Thymus (tissue), 11 donors: ENCODE data around the gene WSCD2. TPM values are rescaled to one million over a fixed set of nuclear protein-coding genes. Genes with fewer than 3 reads are reported as not detected.

ENCODE experiments used
- DNase-seq, 9 donors: peaks; one replicate each; pipeline ENCODE4 v3.0.0-alpha.2; 2013; ENCODE audit warnings: low spot score in 9 of 9, low read depth in 6 of 9, missing footprints in 1 of 9
- H3K27ac ChIP-seq, 2 donors: one replicate each; pipeline ENCODE4 v1.5.1; 2013; ENCODE audit warnings: control low read depth in 1 of 2, low read depth in 1 of 2, low read length in 1 of 2, mild to moderate bottlenecking in 1 of 2, moderate library complexity in 1 of 2
- H3K27me3 ChIP-seq, 2 donors: one replicate each; pipeline ENCODE4 v1.5.1; 2013; ENCODE audit warnings: low read length in 1 of 2; ENCODE audit not compliant: control insufficient read depth in 2 of 2, insufficient read depth in 1 of 2
- H3K36me3 ChIP-seq, 2 donors: one replicate each; pipeline ENCODE4 v1.5.1; 2013; ENCODE audit warnings: low read length in 1 of 2, mild to moderate bottlenecking in 1 of 2, moderate library complexity in 1 of 2; ENCODE audit not compliant: control insufficient read depth in 2 of 2, insufficient read depth in 2 of 2
- H3K4me1 ChIP-seq, 2 donors: one replicate each; pipeline ENCODE4 v1.5.1; 2013; ENCODE audit warnings: low read length in 2 of 2; ENCODE audit not compliant: control insufficient read depth in 2 of 2, insufficient read depth in 2 of 2
- H3K4me3 ChIP-seq, 2 donors: one replicate each; pipeline ENCODE4 v1.5.1; 2013; ENCODE audit warnings: low read length in 2 of 2, control low read depth in 1 of 2, mild to moderate bottlenecking in 1 of 2
- H3K9me3 ChIP-seq, 2 donors: one replicate each; pipeline ENCODE4 v1.5.1; 2013; ENCODE audit warnings: low read length in 1 of 2, mild to moderate bottlenecking in 1 of 2; ENCODE audit not compliant: control insufficient read depth in 2 of 2, insufficient read depth in 1 of 2
- WGBS: extraction: QIAGEN DNeasy Blood & Tissue Kit; methylation state at CpG from one replicate; pipeline ENCODE4 v1.1.7; 2013; 5-methylcytosine and 5-hydroxymethylcytosine counted together
- polyA plus RNA-seq: library from polyadenylated mRNA; stranded (reverse); fragments of 200-250 nt; gene quantifications from one replicate; pipeline ENCODE4 v1.2.3, GENCODE V29; 2013
- total RNA-seq: library from RNA; stranded (reverse); fragments of 120-200 nt; gene quantifications from one replicate; pipeline ENCODE4 v1.2.4, GENCODE V29; 2013
- donor health status: healthy.

The WSCD2 gene
- total and polyA plus RNA-seq, 2 donors = 0.02 to 0.33 TPM

GRCh38 chr12:108103517-108103916, 25.6 kb upstream of the WSCD2 start:
- H3K27me3 ChIP-seq = no peaks in the 10 kb centered on the region
- no peaks in the 10 kb centered on the region for H3K9me3 ChIP-seq
- WGBS = 82% methylated on average over 3 of the region's 3 CpGs
- H3K4me3 ChIP-seq = no peak overlapping the region
- no peak for DNase-seq
- no peaks in the 10 kb centered on the region for H3K4me1 ChIP-seq
- H3K27ac ChIP-seq = no peak overlapping the region
- H3K36me3 ChIP-seq = no peaks in the 10 kb centered on the region

DNA sequence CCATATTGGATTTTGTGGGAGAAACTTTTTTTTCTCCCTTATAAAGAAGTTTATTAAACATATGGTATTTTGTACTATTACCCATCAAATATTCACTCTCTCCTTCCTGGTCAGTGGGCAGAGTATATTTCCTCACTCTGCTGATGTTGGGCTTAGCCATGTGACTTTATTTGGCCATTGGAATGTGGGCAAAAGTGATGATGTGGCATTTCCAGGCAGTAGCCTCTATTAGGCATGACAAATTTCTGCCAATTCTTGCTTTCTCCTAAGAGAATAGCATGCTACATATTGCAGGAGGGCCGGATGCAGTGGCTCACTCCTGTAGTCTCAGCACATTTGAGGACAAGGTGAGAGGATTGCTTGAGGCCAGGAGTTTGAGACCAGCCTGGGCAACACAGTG, 24.4 kb upstream of the WSCD2 start:
- Histone ChIP-seq H3K4me1 (no peaks in the 10 kb centered on the region), H3K9me3 (no peaks in the 10 kb centered on the region), H3K27me3 (no peaks in the 10 kb centered on the region), H3K36me3 (no peaks in the 10 kb centered on the region), H3K4me3 (no peak overlapping the region), H3K27ac (no peak overlapping the region)
- DNase-seq = no peak
- 79% methylated on average over 1 of the region's 1 CpG for WGBS

DNA sequence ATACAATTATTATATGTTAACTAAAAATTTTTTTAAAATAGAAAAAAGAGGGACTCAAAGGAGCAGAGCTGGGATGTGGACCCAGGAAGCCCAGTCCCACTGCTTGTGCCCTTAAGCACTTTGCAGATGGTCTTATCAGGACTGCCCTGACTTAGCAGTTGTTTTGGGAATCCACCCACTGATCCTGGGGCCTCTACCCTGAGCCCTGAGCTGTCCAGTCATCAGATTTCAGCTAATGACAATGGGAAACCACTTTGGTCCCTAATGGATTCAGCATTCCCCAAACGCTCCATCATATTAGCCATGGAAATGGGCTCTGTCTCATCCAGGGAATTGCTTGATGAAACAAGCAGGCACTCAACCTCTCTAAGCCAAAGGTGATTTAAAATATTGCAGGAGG, 22.5 kb upstream of the WSCD2 start:
- no peak for DNase-seq
- H3K9me3 ChIP-seq = no peaks in the 10 kb centered on the region
- no peak overlapping the region for H3K27ac ChIP-seq
- H3K27me3 ChIP-seq = no peaks in the 10 kb centered on the region
- H3K36me3 ChIP-seq = no peaks in the 10 kb centered on the region
- no peaks in the 10 kb centered on the region for H3K4me1 ChIP-seq
- no peak overlapping the region for H3K4me3 ChIP-seq
- WGBS = 91% methylated on average over 1 of the region's 1 CpG

GRCh38 chr12:108107293-108107692, 21.8 kb upstream of the WSCD2 start:
- H3K9me3 ChIP-seq = no peaks in the 10 kb centered on the region
- 90% methylated on average over 4 of the region's 4 CpGs for WGBS
- H3K4me1 ChIP-seq = no peaks in the 10 kb centered on the region
- H3K36me3 ChIP-seq = no peaks in the 10 kb centered on the region
- no peak overlapping the region for H3K27ac ChIP-seq
- H3K27me3 ChIP-seq = no peaks in the 10 kb centered on the region
- H3K4me3 ChIP-seq = no peak overlapping the region
- no peak for DNase-seq

DNA sequence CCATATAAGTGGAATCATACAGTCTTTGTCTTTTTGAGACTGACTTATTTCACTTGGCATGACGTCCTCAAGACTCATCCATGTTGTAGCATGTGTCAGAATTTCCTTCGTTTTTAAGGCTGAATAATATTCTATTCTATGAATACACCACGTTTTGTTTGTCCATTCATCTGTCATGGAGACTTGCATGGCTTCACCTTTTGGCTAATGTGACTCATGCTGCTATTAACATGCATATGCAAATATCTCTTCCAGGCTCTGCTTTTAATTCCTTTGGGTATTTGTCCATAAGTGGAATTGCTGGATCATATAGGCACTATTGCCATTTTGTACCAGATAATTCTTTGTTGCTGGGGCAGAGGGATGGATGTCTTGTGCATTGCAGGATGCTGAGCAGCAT, 19.6 kb upstream of the WSCD2 start:
- H3K27me3 ChIP-seq = no peaks in the 10 kb centered on the region
- H3K27ac ChIP-seq = no peak overlapping the region
- WGBS = 73% methylated on average over 3 of the region's 3 CpGs
- DNase-seq = no peak
- H3K4me3 ChIP-seq = no peak overlapping the region
- no peaks in the 10 kb centered on the region for H3K9me3 ChIP-seq
- H3K4me1 ChIP-seq = no peaks in the 10 kb centered on the region
- no peaks in the 10 kb centered on the region for H3K36me3 ChIP-seq

- Histone ChIP-seq H3K4me1 (no peaks in the 10 kb centered on the region), H3K36me3 (no peaks in the 10 kb centered on the region), H3K4me3 (no peak overlapping the region), H3K9me3 (no peaks in the 10 kb centered on the region), H3K27ac (no peak overlapping the region), H3K27me3 (no peaks in the 10 kb centered on the region)
- no peak for DNase-seq
- WGBS = 52% methylated on average over 4 of the region's 4 CpGs
Observed at GRCh38 chr12:108109954-108110353, 19.1 kb upstream of the WSCD2 start.

DNA sequence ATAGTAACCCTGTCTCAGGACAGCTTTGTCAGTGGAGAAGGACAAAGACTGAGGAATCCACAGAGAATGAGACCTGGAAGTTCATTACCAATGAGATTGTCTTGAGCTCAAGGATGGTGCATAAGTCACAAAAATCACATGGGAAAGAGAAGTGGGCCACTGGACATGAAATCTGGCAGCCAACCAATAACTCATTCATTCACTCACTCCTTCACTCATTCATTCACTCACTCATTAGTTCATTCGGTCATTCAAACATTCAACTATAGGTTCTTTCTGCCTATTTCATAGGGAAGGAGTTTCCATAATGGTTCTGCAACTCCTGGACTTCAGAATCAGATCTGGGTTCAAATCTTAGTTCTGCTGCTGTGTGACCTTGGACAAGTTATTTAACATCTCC, 18.2 kb upstream of the WSCD2 start:
- Histone ChIP-seq H3K27ac (no peak overlapping the region), H3K27me3 (no peaks in the 10 kb centered on the region), H3K9me3 (no peaks in the 10 kb centered on the region), H3K4me1 (no peaks in the 10 kb centered on the region), H3K36me3 (no peaks in the 10 kb centered on the region), H3K4me3 (no peak overlapping the region)
- 95% methylated on average over 1 of the region's 1 CpG for WGBS
- DNase-seq = no peak

- Histone ChIP-seq H3K4me1 (no peaks in the 10 kb centered on the region), H3K36me3 (no peaks in the 10 kb centered on the region), H3K9me3 (no peaks in the 10 kb centered on the region), H3K27ac (no peak overlapping the region), H3K27me3 (no peaks in the 10 kb centered on the region), H3K4me3 (no peak overlapping the region)
- WGBS = 87% methylated on average over 11 of the region's 11 CpGs
- no peak for DNase-seq
Observed at GRCh38 chr12:108112832-108113556, 16.1 kb upstream of the WSCD2 start.

- WGBS = 78% methylated on average over 7 of the region's 7 CpGs
- H3K36me3 ChIP-seq = no peaks in the 10 kb centered on the region
- H3K27me3 ChIP-seq = no peaks in the 10 kb centered on the region
- no peaks in the 10 kb centered on the region for H3K9me3 ChIP-seq
- H3K4me1 ChIP-seq = no peaks in the 10 kb centered on the region
- H3K4me3 ChIP-seq = no peak overlapping the region
- no peak overlapping the region for H3K27ac ChIP-seq
- DNase-seq = no peak
Observed at GRCh38 chr12:108115123-108116121, 13.7 kb upstream of the WSCD2 start.
